Ureter (tissue), 1 donor: ENCODE results near the gene SYTL1. TPM values are rescaled to one million over a fixed set of nuclear protein-coding genes. Genes with fewer than 3 reads are reported as not detected.
A peak's percentile ranks its signal among the peaks of the same experiment; 100 is the strongest.

ENCODE experiments used
- DNase-seq: peaks from one replicate; pipeline ENCODE4 v3.0.0-alpha.2; 2020; ENCODE audit warnings: low spot score
- total RNA-seq: library from RNA; stranded (reverse); gene quantifications from one replicate; pipeline ENCODE4 v1.2.4, GENCODE V29; 2023
- donor health status: DM: yes; HTN: yes; CAD: no.

The SYTL1 gene
- total RNA-seq, 1 donor from 2014 or later, result 93.6 TPM

GRCh38 chr1:27403065-27403726, 61.4 kb downstream of the SYTL1 start:
- DNase-seq, result peak; percentile 73

Other genes starting within 250 kb of the SYTL1 start
- 79.4 TPM for gene SLC9A1, start 186.9 kb upstream of the SYTL1 start, total RNA-seq
- 30.3 TPM for gene WDTC1, start 107.4 kb upstream of the SYTL1 start, total RNA-seq
- gene TMEM222, start 19.9 kb upstream of the SYTL1 start, total RNA-seq, result 54.1 TPM
- 75.5 TPM for gene MAP3K6, start 24.9 kb downstream of the SYTL1 start, total RNA-seq
- 2.1 TPM for gene FCN3, start 32.8 kb downstream of the SYTL1 start, total RNA-seq
- not detected for gene CD164L2, start 41.3 kb downstream of the SYTL1 start, total RNA-seq
- gene GPR3, start 50.6 kb downstream of the SYTL1 start, total RNA-seq, result 0.47 TPM
- gene WASF2, start 148.1 kb downstream of the SYTL1 start, total RNA-seq, result 141 TPM